HepG2 (cell line): Measurements from ENCODE around the gene FXYD6. TPM values are rescaled to one million over a fixed set of nuclear protein-coding genes. Genes with fewer than 3 reads are reported as not detected.
A peak's percentile ranks its signal among the peaks of the same experiment; 100 is the strongest.

Source experiments
- ADNP ChIP-seq: sonication (generic); formaldehyde crosslinking; IDR thresholded peaks from 2 replicates; pipeline ENCODE4 v1.4.0; 2020; ENCODE audit warnings: missing genetic modification reagents
- EZH2 ChIP-seq: conservative IDR thresholded peaks from 2 replicates; pipeline ENCODE4 v1.6.1; 2012; ENCODE audit warnings: mild to moderate bottlenecking, low read depth, low read length, moderate library complexity
- GPN1 ChIP-seq: sonication (generic); formaldehyde crosslinking; IDR thresholded peaks from 2 replicates; pipeline ENCODE4 v1.5.1; 2020; ENCODE audit warnings: missing genetic modification reagents, borderline replicate concordance
- HNRNPK ChIP-seq: fragments of 200-400 bp; formaldehyde crosslinking; IDR thresholded peaks from 2 replicates; pipeline ENCODE4 v1.6.1; 2018; ENCODE audit warnings: low read length, low read depth, moderate library complexity, mild to moderate bottlenecking; ENCODE audit not compliant: poor library complexity, severe bottlenecking
- KLF12 ChIP-seq: sonication (generic); formaldehyde crosslinking; IDR thresholded peaks from 2 replicates; pipeline ENCODE4 v1.4.0; 2020; ENCODE audit warnings: missing genetic modification reagents, borderline replicate concordance
- MAZ ChIP-seq, 2 experiments: sonication (generic) in 1 of 2; formaldehyde crosslinking in 1 of 2; IDR thresholded peaks; 2 replicates each; pipeline versions ENCODE4 v1.5.0 to v1.6.1; 2012 to 2020; ENCODE audit warnings: low read depth in 2 of 2, mild to moderate bottlenecking in 2 of 2, borderline replicate concordance in 1 of 2, improper control_type of control experiment in 1 of 2, low read length in 1 of 2, missing genetic modification reagents in 1 of 2, moderate library complexity in 1 of 2
- MTF1 ChIP-seq: sonication (generic); formaldehyde crosslinking; IDR thresholded peaks from 2 replicates; pipeline ENCODE4 v1.5.0; 2020; ENCODE audit warnings: missing genetic modification reagents
- MXD4 ChIP-seq: IDR thresholded peaks from 2 replicates; pipeline ENCODE4 v1.6.1; 2016; ENCODE audit warnings: mild to moderate bottlenecking, missing biosample characterization, missing genetic modification reagents
- MYC ChIP-seq: sonication (generic); formaldehyde crosslinking; IDR thresholded peaks from 2 replicates; pipeline ENCODE4 v1.9.0; 2021; ENCODE audit warnings: missing genetic modification reagents, borderline replicate concordance
- NCOA2 ChIP-seq: sonication (generic); formaldehyde crosslinking; IDR thresholded peaks from 2 replicates; pipeline ENCODE4 v1.8.0; 2022; ENCODE audit warnings: inconsistent platforms
- NFYB ChIP-seq: sonication (generic); formaldehyde crosslinking; IDR thresholded peaks from 2 replicates; pipeline ENCODE4 v1.4.0; 2020; ENCODE audit warnings: missing genetic modification reagents
- RFXAP ChIP-seq: sonication (generic); formaldehyde crosslinking; IDR thresholded peaks from 2 replicates; pipeline ENCODE4 v1.4.0; 2020; ENCODE audit warnings: missing genetic modification reagents, borderline replicate concordance
- SRSF4 ChIP-seq: fragments of 200-400 bp; formaldehyde crosslinking; IDR thresholded peaks from one replicate; pipeline ENCODE4 v1.6.1; 2018; ENCODE audit warnings: mild to moderate bottlenecking, low read depth, low read length, moderate library complexity; ENCODE audit not compliant: poor library complexity, severe bottlenecking
- THYN1 ChIP-seq: sonication (generic); formaldehyde crosslinking; IDR thresholded peaks from 2 replicates; pipeline ENCODE4 v1.8.1; 2023; ENCODE audit warnings: low read depth, mild to moderate bottlenecking, moderate library complexity, missing genetic modification reagents, borderline replicate concordance
- YEATS2 ChIP-seq: sonication (generic); formaldehyde crosslinking; IDR thresholded peaks from 2 replicates; pipeline ENCODE4 v1.4.0; 2020; ENCODE audit warnings: missing genetic modification reagents, borderline replicate concordance
- ZNF20 ChIP-seq: sonication (generic); formaldehyde crosslinking; IDR thresholded peaks from 2 replicates; pipeline ENCODE4 v1.4.0; 2020; ENCODE audit warnings: mild to moderate bottlenecking, moderate library complexity, missing genetic modification reagents
- ZNF446 ChIP-seq: sonication (generic); formaldehyde crosslinking; IDR thresholded peaks from 2 replicates; pipeline ENCODE4 v1.5.0; 2020; ENCODE audit warnings: mild to moderate bottlenecking, missing genetic modification reagents
- polyA plus RNA-seq, 8 experiments: library from polyadenylated mRNA; depleted of rRNA in 3 of 8; stranded (reverse) in 7 of 8; unstranded in 1 of 8; fragments of >200 nt; fragmentation: Illumina TruSeq in 4 of 8; extraction: Trizol in 4 of 8; gene quantifications; 2 replicates each; pipeline versions ENCODE4 v1.2.1 to v1.2.3, GENCODE V29; 2011 to 2016; ENCODE audit warnings: low read depth in 4 of 8, missing spikeins in 1 of 8, mixed read lengths in 1 of 8; ENCODE audit not compliant: insufficient read depth in 1 of 8
- total RNA-seq, 5 experiments: library from RNA; depleted of rRNA; stranded (reverse); fragments of >200 nt; fragmentation: Illumina TruSeq; extraction: Trizol; gene quantifications; 2 replicates each; pipeline ENCODE4 v1.2.3, GENCODE V29; 2016; ENCODE audit warnings: low read depth in 1 of 5
- TF ChIP-seq, protein P1 (sequence below): sonication (generic); formaldehyde crosslinking; IDR thresholded peaks from 2 replicates; pipeline ENCODE4 v1.4.0; 2020; ENCODE audit warnings: missing genetic modification reagents
- TF ChIP-seq, protein P2 (sequence below): sonication (generic); formaldehyde crosslinking; IDR thresholded peaks from 2 replicates; pipeline ENCODE4 v1.4.0; 2020; ENCODE audit warnings: missing genetic modification reagents, mild to moderate bottlenecking, borderline replicate concordance
- TF ChIP-seq, protein P3 (sequence below): sonication (generic); formaldehyde crosslinking; IDR thresholded peaks from 2 replicates; pipeline ENCODE4 v1.5.0; 2020; ENCODE audit warnings: mild to moderate bottlenecking, missing genetic modification reagents
- TF ChIP-seq, protein P4 (sequence below): IDR thresholded peaks from 2 replicates; pipeline ENCODE4 v1.6.1; 2016; ENCODE audit warnings: mild to moderate bottlenecking
- TF ChIP-seq, protein P5 (sequence below): sonication (generic); formaldehyde crosslinking; IDR thresholded peaks from 2 replicates; pipeline ENCODE4 v1.9.0; 2021; ENCODE audit warnings: missing genetic modification reagents, borderline replicate concordance

FXYD6 gene
- total and polyA plus RNA-seq, 2 of the 13 experiments (the other 11 are each of a cell fraction or from before 2014, with no cell fraction given) = not detected

DNA sequence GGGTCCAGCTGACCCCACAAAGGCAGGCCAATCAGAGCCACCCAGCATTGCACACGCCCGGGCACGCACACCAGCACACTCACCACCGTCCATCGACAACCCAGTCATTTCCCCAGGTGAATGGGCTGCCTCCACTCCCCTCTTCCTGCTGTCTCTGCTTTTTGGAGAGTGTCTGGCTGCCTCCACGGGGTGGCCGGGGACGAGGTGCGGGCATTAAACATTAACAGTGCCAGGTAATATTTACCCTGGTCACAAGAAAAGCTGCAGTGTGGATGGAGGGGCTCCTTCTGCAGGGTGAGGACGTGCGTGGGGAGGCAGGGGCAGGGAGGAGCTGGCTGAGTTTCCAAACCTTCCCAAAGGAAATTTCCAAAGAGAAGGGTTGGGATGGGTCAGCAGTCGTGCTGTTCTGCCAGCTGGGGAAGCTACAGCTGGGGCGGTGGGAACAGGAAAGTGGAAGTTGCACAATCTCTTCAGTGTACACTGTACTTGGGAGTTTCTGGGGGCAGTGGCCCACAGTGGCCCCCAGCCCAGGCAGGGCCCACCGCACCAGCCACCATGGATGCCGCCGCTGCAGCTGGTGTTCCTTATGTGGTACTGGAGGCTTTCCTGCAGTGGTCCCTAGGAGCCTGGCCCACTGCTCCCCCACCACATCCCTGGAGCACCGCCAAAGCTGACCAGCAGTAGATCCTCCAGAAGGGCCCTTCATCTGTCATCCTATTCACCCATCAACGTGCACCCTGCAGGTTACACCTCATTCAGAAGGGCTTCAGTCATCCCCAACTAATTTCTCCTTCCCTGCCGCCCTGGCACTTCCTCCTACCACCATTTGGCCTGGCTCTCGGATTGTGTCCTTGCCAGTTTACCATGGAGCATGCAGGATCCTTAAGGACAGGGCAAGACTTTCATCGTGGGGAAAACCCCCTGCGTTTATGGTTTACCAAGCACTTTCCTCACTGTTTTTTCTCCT, 51.6 kb downstream of the FXYD6 start, which contains the start of gene FXYD2 (continued):
- TF ChIP-seq NFYB (CRISPR knock-in tag) = no peak
- no peak for TF ChIP-seq NCOA2 (CRISPR knock-in tag)
- TF ChIP-seq HNRNPK = no peak
- no peak for TF ChIP-seq MTF1 (CRISPR knock-in tag)
- TF ChIP-seq, protein P1, sequence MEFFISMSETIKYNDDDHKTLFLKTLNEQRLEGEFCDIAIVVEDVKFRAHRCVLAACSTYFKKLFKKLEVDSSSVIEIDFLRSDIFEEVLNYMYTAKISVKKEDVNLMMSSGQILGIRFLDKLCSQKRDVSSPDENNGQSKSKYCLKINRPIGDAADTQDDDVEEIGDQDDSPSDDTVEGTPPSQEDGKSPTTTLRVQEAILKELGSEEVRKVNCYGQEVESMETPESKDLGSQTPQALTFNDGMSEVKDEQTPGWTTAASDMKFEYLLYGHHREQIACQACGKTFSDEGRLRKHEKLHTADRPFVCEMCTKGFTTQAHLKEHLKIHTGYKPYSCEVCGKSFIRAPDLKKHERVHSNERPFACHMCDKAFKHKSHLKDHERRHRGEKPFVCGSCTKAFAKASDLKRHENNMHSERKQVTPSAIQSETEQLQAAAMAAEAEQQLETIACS (CRISPR knock-in tag) = no peak
- TF ChIP-seq ADNP (CRISPR knock-in tag) = no peak
- no peak for TF ChIP-seq YEATS2
- no peak for TF ChIP-seq KLF12 (CRISPR knock-in tag)
- TF ChIP-seq, protein P2, sequence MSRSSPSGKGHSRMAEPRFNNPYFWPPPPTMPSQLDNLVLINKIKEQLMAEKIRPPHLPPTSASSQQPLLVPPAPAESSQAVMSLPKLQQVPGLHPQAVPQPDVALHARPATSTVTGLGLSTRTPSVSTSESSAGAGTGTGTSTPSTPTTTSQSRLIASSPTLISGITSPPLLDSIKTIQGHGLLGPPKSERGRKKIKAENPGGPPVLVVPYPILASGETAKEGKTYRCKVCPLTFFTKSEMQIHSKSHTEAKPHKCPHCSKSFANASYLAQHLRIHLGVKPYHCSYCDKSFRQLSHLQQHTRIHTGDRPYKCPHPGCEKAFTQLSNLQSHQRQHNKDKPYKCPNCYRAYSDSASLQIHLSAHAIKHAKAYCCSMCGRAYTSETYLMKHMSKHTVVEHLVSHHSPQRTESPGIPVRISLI = no peak
- TF ChIP-seq, protein P3, sequence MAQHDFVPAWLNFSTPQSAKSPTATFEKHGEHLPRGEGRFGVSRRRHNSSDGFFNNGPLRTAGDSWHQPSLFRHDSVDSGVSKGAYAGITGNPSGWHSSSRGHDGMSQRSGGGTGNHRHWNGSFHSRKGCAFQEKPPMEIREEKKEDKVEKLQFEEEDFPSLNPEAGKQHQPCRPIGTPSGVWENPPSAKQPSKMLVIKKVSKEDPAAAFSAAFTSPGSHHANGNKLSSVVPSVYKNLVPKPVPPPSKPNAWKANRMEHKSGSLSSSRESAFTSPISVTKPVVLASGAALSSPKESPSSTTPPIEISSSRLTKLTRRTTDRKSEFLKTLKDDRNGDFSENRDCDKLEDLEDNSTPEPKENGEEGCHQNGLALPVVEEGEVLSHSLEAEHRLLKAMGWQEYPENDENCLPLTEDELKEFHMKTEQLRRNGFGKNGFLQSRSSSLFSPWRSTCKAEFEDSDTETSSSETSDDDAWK (CRISPR knock-in tag) = no peak
- no peak for TF ChIP-seq GPN1 (CRISPR knock-in tag)
- TF ChIP-seq MYC = no peak; the same call in 1 of the 2 replicates
- TF ChIP-seq MXD4 (CRISPR knock-in tag) = no peak
- no peak for TF ChIP-seq ZNF20 (CRISPR knock-in tag)
- TF ChIP-seq, protein P4, sequence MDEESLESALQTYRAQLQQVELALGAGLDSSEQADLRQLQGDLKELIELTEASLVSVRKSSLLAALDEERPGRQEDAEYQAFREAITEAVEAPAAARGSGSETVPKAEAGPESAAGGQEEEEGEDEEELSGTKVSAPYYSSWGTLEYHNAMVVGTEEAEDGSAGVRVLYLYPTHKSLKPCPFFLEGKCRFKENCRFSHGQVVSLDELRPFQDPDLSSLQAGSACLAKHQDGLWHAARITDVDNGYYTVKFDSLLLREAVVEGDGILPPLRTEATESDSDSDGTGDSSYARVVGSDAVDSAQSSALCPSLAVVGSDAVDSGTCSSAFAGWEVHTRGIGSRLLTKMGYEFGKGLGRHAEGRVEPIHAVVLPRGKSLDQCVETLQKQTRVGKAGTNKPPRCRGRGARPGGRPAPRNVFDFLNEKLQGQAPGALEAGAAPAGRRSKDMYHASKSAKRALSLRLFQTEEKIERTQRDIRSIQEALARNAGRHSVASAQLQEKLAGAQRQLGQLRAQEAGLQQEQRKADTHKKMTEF (CRISPR knock-in tag) = no peak
- no peak for TF ChIP-seq MAZ (IDR thresholded peaks at IDR 0.05; ENCODE audit: borderline replicate concordance, low read depth, low read length)
- TF ChIP-seq MAZ (CRISPR knock-in tag; IDR thresholded peaks at IDR 0.05; ENCODE audit: low read depth) = 0 out of 2 replicates have a peak, but pooled peaks have one; percentile 47
- no peak for TF ChIP-seq EZH2
- TF ChIP-seq, protein P5, sequence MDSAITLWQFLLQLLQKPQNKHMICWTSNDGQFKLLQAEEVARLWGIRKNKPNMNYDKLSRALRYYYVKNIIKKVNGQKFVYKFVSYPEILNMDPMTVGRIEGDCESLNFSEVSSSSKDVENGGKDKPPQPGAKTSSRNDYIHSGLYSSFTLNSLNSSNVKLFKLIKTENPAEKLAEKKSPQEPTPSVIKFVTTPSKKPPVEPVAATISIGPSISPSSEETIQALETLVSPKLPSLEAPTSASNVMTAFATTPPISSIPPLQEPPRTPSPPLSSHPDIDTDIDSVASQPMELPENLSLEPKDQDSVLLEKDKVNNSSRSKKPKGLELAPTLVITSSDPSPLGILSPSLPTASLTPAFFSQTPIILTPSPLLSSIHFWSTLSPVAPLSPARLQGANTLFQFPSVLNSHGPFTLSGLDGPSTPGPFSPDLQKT (CRISPR knock-in tag) = no peak
- no peak for TF ChIP-seq ZNF446 (CRISPR knock-in tag)
- no peak for TF ChIP-seq SRSF4
- no peak for TF ChIP-seq RFXAP (CRISPR knock-in tag)
- TF ChIP-seq THYN1 (CRISPR knock-in tag) = no peak
